ENCODE data around the gene S1PR1.
"Not testable (repeated sequence)": the region's sequence is repeated elsewhere in the genome, so short reads cannot be mapped to it uniquely, and the experiment has no call there.

S1PR1 gene

DNA sequence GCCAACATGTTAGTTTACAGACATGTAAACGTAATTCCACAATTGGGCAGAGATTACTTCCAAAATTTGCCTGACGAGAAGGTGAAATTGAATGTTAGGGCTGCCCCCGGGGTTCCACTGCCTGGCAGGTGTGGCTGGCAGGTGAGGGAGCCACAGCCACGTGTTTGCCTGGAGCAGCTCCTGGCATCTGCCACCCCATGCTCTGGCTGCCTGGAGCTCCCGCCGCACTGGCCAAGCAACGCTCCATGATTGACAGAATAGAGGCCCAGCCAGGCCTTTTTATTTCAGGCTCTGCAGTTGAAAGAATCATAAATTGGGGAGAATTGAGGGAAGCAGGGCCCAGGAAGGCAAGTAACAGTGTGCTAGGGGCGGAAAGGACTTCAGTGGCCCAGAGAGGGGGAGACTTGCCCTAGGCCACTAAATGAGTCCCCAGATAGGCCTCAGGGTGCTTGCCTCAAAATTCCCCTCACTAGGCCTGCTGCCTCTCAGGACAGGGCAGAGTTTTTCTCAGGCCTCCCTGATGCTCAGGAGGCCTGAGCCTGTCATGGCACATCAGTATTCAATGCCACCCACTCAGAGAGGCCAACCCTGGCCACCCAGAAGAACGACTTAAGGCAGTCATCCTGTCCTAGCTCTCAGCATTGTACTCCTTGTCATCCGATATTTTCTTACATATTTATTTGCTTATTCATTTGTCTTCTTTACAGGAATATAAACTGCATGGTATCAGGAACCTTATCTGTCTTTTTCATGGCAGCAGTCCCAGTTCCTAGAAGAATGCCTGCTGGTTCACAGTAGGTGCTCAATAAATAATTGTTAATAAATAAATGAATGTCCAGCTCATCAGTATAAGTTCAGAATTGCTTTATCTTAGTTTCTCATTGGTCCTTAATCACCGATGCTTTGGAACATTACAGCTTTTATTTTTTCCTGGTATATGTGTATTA lies 16.6 kb upstream of the S1PR1 start:
- no peak for DNase-seq (ENCODE audit: low read depth)

DNA sequence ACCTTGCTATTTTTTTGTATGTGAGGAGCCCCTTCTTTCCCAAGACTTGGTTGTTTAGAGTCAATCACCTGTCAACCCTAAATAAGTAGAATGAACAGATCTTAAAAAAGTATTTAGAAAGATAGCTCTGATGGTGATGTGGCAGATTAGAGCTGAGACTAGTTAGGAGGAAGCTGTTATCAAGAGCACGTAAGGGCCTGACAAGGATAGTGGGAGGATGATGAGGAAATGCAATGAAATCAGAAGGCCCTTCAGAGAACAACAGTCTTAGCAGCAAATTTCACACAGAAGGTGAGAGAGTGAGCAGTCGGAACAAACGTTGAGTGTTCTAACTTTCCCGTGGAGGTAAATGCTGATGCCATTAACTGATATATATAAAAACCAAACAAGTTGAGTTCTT lies 15.9 kb upstream of the S1PR1 start:
- no peak for DNase-seq (ENCODE audit: low read depth)

- DNase-seq (ENCODE audit: low read depth), result no peak
These were observed 14.8 kb upstream of the S1PR1 start for GRCh38 chr1:101221945-101222429.

GRCh38 chr1:101227837-101228236 lies 9.0 kb upstream of the S1PR1 start:
- DNase-seq (ENCODE audit: low read depth), result no peak

DNA sequence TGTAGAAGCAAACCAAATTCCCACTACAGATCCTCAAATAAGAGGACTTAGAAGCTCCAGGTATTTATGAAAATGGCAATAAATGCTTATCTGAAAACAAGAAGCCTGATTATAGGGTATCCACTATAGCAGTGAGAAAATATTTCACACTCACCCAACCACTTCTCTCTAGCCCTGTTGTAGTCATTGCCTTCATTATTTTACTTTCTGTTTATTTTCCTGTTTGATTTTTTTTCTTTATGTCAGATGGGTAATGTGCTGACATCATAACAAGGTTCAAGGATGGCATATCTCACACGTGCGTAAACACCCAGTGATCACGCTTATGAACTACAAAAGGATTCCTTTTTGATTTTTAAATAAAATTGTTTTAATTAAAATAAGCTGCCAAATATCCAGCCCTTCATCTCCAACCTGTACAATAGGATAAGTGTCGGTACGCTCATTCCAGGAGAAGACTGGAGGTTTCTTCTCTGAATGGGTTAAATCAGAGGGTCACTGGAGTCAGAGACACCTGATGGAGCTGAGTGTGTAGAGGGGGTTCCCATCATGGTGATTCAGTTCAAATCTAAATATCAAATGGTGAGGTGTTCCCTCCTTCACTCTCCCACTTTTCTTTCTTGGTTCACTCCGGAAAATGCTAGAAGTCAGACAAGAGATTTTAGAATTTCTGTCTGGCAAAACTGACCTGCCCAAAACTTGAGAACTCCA lies 8.2 kb upstream of the S1PR1 start:
- DNase-seq (ENCODE audit: low read depth), result no peak

DNA sequence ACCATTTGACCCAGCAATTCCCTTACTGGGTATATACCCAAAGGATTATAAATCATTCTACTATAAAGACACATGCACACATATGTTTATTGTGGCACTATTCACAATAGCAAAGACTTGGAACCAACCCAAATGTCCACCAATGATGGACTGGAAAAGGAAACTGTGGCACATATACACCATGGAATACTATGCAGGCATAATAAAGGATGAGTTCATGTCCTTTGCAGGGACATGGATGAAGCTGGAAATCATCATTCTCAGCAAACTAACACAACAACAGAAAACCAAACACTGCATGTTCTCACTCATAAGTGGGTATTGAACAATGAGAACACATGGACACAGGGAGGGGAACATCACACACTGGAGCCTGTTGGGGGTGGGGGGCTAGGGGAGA lies 4.6 kb upstream of the S1PR1 start:
- DNase-seq (ENCODE audit: low read depth), result not testable (repeated sequence)

- DNase-seq (ENCODE audit: low read depth), result no peak
These were observed 3.3 kb upstream of the S1PR1 start for GRCh38 chr1:101233495-101233894.

- DNase-seq (ENCODE audit: low read depth), result no peak
These were observed 1.6 kb upstream of the S1PR1 start for GRCh38 chr1:101235216-101235695.

GRCh38 chr1:101235696-101236515 lies 913 bp upstream of the S1PR1 start:
- no peak for DNase-seq (ENCODE audit: low read depth)

GRCh38 chr1:101237229-101237837 lies 514 bp downstream of the S1PR1 start:
- no peak for DNase-seq (ENCODE audit: low read depth)

- DNase-seq (ENCODE audit: low read depth), result no peak
These were observed 1.3 kb downstream of the S1PR1 start for GRCh38 chr1:101238031-101238628.

- peak; percentile 76 for DNase-seq (ENCODE audit: low read depth)
These were observed 1.9 kb downstream of the S1PR1 start for GRCh38 chr1:101238681-101239094.

GRCh38 chr1:101239095-101240040 lies 2.5 kb downstream of the S1PR1 start:
- no peak for DNase-seq (ENCODE audit: low read depth)

DNA sequence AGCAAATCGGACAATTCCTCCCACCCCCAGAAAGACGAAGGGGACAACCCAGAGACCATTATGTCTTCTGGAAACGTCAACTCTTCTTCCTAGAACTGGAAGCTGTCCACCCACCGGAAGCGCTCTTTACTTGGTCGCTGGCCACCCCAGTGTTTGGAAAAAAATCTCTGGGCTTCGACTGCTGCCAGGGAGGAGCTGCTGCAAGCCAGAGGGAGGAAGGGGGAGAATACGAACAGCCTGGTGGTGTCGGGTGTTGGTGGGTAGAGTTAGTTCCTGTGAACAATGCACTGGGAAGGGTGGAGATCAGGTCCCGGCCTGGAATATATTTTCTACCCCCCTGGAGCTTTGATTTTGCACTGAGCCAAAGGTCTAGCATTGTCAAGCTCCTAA lies 3.2 kb downstream of the S1PR1 start:
- DNase-seq (ENCODE audit: low read depth), result no peak

GRCh38 chr1:101241485-101242225 lies 4.8 kb downstream of the S1PR1 start:
- DNase-seq (ENCODE audit: low read depth), result no peak

DNA sequence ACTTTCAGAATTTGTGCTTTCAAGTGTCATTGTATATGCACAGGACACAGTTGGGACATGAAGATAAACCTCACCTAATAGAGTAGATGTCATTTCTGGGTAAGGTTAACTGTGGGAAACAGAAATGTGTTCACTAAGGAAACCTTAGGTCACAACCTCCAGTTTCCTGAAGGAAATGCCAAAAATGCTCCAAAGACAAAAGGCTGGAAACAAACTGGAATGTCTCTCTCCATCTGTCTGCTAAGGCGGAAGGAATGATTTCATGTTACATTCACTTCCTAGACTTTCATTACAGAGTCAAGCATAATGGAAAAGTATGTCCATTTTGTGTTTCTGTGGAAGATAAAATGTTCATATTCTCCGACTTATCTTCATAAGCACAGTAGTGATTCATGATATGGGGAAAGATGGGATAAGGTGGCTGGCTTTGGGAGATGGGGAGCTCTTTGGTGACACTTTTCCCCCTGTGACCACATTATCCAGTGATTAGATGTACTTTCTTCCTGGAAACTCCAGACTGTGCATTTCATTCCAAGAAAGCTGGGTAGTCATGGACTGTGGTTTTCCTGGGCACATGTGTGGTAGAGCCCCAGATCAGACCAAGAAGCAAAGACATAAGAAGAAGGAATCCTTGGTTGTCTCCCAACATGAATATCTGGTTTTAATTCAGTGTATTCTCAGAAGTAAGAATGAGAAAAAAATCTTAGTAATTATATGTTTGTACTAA lies 5.7 kb downstream of the S1PR1 start:
- DNase-seq (ENCODE audit: low read depth), result no peak

- DNase-seq (ENCODE audit: low read depth), result no peak
These were observed 6.9 kb downstream of the S1PR1 start for GRCh38 chr1:101243751-101244150.

DNA sequence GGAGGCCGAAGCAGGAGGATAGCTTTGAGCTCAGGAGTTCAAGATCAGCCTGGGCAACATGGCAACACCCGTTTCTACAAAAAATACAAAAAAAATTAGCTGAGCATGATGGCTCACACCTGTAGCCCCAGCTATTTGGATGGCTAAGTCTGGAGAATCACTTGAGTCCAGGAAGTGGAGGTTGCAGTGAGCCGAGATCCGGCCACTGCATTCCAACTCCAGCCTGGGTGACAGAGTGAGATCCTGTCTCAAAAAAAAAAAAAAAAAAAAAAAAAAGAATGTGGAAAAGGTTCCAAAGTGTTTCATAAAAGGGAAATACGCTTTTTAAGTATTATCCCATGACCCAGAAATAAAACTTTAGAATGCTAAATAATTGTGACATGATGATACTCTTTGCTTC lies 8.0 kb downstream of the S1PR1 start:
- DNase-seq (ENCODE audit: low read depth), result no peak

Measured in non-pigmented ciliary epithelial cell (primary cell).